ENCODE measurements around the gene TGFB3. TPM values are rescaled to one million over a fixed set of nuclear protein-coding genes. Genes with fewer than 3 reads are reported as not detected.
A peak's percentile ranks its signal among the peaks of the same experiment; 100 is the strongest.

Gene TGFB3
- total RNA-seq, 1 donor: 14.2 TPM

- peak; percentile 47 for DNase-seq (ENCODE audit: low read depth)
- TF ChIP-seq, protein P1, sequence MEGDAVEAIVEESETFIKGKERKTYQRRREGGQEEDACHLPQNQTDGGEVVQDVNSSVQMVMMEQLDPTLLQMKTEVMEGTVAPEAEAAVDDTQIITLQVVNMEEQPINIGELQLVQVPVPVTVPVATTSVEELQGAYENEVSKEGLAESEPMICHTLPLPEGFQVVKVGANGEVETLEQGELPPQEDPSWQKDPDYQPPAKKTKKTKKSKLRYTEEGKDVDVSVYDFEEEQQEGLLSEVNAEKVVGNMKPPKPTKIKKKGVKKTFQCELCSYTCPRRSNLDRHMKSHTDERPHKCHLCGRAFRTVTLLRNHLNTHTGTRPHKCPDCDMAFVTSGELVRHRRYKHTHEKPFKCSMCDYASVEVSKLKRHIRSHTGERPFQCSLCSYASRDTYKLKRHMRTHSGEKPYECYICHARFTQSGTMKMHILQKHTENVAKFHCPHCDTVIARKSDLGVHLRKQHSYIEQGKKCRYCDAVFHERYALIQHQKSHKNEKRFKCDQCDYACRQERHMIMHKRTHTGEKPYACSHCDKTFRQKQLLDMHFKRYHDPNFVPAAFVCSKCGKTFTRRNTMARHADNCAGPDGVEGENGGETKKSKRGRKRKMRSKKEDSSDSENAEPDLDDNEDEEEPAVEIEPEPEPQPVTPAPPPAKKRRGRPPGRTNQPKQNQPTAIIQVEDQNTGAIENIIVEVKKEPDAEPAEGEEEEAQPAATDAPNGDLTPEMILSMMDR (IDR thresholded peaks at IDR 0.05; ENCODE audit: insufficient read depth, low read depth, low read length): no peak
- H3K4me3 ChIP-seq (ENCODE audit: low read depth, low read length): no peak overlapping the region
Measured at GRCh38 chr14:75977582-75977943, 4.2 kb downstream of the TGFB3 start.

DNA sequence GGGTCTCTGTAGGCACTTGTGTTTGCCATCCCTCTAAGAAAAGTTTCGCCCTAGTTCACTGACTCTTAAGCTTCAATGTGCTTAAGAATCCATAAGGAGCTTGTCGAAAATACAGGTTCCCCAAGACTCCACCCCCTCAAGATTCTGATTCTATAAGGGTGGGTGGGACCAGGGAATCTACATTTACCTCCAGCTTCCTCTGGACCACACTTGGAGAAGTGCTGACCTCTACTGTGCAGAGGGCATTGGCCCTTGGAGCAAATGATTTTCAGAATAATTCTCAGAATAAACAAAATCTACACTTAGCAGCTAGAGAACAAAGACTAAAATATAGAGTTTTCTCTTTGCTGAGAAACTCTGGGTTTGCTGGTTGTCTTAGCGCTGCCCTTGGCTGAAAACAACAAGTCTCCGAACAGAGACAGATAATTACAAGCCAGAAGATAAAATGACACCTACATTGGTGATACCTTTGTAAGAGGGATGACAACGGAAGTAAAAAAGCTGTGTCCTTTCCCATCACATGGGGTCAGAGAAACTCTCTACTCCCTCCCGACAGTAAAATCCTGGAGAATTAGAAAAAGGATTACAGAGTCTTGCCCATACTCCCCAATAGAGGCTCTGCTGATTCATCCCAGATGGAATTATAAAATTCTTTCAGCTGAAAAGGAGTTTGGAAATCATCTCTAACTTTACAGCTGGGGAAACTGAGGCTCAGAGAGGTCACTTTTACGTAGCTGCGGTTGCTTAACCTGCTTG is 4.8 kb downstream of the TGFB3 start:
- TF ChIP-seq, protein P1 (IDR thresholded peaks at IDR 0.05; ENCODE audit: insufficient read depth, low read depth, low read length): no peak
- no peak overlapping the region for H3K4me3 ChIP-seq (ENCODE audit: low read depth, low read length)
- DNase-seq (ENCODE audit: low read depth): peak; percentile 30

DNA sequence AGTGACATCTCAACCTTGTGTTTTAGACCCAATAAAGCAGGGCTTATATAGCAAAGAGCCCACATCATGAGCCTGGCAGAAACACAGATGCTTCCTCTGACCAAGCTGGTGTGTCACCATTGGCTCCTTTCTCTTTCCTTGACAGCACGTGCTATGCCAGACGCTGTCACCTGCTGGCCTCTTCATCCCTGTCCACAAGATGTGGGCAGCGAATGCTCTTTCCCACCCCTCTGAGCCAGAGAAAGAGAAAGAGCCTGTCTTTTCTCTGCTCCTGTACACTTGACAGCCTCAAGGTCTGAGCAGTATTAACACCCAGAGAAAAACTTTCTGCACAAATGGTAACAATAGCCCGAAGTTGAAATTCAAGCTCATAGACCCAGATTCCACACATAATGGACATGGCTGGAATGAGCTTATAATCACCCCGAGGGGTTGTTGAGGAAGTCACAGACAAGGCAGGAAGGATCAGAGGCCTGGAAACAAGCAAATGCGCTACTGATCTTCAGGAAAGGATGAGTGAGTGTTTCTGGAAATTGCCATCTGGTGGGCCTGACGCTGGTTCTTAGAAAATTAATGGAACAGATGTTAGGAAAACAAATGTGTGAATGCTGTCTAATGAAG is 8.9 kb downstream of the TGFB3 start:
- TF ChIP-seq, protein P1 (IDR thresholded peaks at IDR 0.05; ENCODE audit: insufficient read depth, low read depth, low read length): no peak

GRCh38 chr14:75971509-75971908 is 10.3 kb downstream of the TGFB3 start:
- TF ChIP-seq, protein P1 (IDR thresholded peaks at IDR 0.05; ENCODE audit: insufficient read depth, low read depth, low read length): no peak
- no peak overlapping the region for H3K4me3 ChIP-seq (ENCODE audit: low read depth, low read length)
- no peak for DNase-seq (ENCODE audit: low read depth)

More for the DNA sequence above, 8.9 kb downstream of the TGFB3 start:
- H3K4me3 ChIP-seq (ENCODE audit: low read depth, low read length): no peak overlapping the region
- no peak for DNase-seq (ENCODE audit: low read depth)

DNA sequence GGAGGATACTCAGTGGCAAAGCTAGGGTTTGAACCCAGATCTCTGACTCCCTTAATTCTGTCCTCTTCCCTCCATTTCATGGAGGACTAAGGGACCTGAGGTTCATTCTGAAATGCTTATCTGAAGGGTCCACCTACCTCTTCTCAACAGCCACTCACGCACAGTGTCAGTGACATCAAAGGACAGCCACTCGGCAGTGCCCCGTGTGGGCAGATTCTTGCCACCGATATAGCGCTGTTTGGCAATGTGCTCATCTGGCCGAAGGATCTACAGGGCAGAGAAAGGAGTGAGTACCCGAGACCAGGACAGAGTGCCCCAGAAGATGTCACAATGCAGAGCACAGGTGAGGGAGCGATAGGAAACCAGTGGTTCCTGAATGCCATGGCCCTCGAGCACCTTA is 10.8 kb downstream of the TGFB3 start:
- H3K4me3 ChIP-seq (ENCODE audit: low read depth, low read length): no peak overlapping the region
- TF ChIP-seq, protein P1 (IDR thresholded peaks at IDR 0.05; ENCODE audit: insufficient read depth, low read depth, low read length): no peak
- no peak for DNase-seq (ENCODE audit: low read depth)

GRCh38 chr14:75969891-75970290 is 11.9 kb downstream of the TGFB3 start:
- TF ChIP-seq, protein P1 (IDR thresholded peaks at IDR 0.05; ENCODE audit: insufficient read depth, low read depth, low read length): no peak
- no peak for DNase-seq (ENCODE audit: low read depth)

More at GRCh38 chr14:75969891-75970290, 11.9 kb downstream of the TGFB3 start:
- no peak overlapping the region for H3K4me3 ChIP-seq (ENCODE audit: low read depth, low read length)

Data from fibroblast of villous mesenchyme (primary cell).